GM23248 (cell line): Measurements from ENCODE around the gene PRSS8.

ENCODE experiments used
- EZH2 ChIP-seq: fragments of 200-600 bp; sonication (generic); IDR thresholded peaks from 2 replicates; pipeline ENCODE4 v1.6.1; 2018; ENCODE audit warnings: antibody characterized with exemption, mild to moderate bottlenecking; ENCODE audit not compliant: insufficient read depth, poor library complexity, severe bottlenecking
- EZH2phosphoT487 ChIP-seq: fragments of 200-600 bp; sonication (generic); IDR thresholded peaks from 2 replicates; pipeline ENCODE4 v1.6.1; 2018; ENCODE audit warnings: antibody characterized with exemption, moderate library complexity, mild to moderate bottlenecking, low read depth; ENCODE audit not compliant: insufficient read depth

GRCh38 chr16:31090540-31090939 lies 45.0 kb downstream of the PRSS8 start:
- TF ChIP-seq EZH2 (no peak), EZH2phosphoT487 (no peak)
